Stimulated activated CD8-positive, alpha-beta memory T cell treated with anti-CD3 and anti-CD28 coated beads, Interleukin-15, amount 100 ng/mL, for 24 hours (primary cell): ENCODE results near the gene KCTD6.

Experiments used
- DNase-seq: peaks from one replicate; pipeline ENCODE4 v3.0.0-alpha.2; 2020; ENCODE audit warnings: low read depth

Gene KCTD6

GRCh38 chr3:58485801-58486435 is 6.0 kb upstream of the KCTD6 start:
- no peak for DNase-seq

DNA sequence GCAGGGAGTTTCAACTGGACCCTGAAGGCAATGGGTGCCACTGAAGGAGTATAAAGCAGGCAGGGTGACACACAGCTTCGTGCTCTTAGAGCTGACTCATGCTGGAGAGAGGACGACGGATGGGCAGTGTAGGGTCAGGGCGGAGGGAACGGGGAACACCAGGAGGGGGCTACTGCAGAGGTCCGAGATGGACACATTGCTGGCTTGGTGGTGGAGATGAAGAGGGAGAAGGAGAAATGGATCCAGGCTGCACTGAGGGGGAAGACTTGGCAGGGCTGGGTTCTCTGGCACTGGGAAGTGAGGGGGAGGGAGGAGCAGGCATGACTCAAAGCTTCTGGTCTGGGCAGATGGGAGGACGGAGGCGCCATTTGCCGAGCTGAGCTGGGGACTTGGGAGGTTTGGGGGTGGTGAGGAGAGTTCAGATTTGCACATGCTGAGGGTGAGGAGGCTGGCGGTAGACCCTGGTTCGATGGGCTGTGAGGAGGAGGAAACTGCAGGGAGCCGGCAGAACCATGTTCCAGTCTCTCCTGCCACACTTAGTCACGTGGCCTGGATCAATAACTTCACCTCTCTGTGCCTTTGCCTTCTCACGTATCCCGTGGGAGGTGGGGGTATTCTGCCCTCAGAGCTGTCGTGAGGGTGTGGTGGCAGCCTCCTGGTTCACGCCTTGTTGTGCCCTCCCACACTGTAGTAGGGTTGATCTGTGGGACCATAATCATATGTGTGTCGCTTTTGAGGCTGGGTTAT is 4.6 kb upstream of the KCTD6 start:
- no peak for DNase-seq

- DNase-seq: no peak
Observed at GRCh38 chr3:58488967-58489366, 2.9 kb upstream of the KCTD6 start.

- no peak for DNase-seq
Observed at GRCh38 chr3:58490860-58491501, 915 bp upstream of the KCTD6 start.

- DNase-seq: no peak
Observed at GRCh38 chr3:58492494-58492905, 604 bp downstream of the KCTD6 start.

DNA sequence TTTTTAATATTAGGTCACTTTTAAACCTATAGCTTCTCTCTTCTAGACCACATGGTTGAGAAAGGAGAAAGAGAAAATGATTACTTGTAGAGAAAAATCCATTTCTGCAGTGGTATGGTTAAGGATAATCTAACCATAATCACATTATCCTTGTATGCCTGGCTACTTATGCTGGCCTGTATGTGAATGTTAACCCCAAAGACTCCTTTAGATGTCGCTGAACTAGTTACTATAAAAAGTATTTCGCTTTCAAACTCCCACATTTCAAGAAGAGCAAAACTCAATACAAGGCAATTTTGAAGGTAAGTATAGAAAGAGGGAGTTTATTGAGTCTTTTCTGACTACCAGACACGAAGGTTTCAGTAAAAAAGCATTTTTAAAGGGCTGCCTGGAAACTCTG is 2.2 kb downstream of the KCTD6 start:
- no peak for DNase-seq

DNA sequence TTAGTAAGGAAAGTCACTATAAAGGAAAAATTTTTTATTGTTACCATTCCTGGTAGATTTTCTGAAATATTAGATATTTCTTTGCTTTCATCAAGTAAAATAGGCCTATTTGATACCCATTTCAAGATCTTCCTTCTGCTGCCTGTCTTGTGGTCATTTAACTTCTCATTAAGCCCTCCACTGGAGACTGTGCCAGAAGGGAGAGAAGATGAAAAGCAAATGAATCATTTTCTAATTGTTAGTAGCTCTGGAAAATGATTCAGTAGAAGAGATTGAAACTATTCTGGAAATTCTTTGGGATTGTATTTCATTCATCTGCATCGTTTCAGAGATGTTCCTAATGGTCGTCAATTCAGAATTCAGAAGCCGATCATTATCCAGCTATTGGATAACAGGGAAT is 3.2 kb downstream of the KCTD6 start:
- no peak for DNase-seq

DNA sequence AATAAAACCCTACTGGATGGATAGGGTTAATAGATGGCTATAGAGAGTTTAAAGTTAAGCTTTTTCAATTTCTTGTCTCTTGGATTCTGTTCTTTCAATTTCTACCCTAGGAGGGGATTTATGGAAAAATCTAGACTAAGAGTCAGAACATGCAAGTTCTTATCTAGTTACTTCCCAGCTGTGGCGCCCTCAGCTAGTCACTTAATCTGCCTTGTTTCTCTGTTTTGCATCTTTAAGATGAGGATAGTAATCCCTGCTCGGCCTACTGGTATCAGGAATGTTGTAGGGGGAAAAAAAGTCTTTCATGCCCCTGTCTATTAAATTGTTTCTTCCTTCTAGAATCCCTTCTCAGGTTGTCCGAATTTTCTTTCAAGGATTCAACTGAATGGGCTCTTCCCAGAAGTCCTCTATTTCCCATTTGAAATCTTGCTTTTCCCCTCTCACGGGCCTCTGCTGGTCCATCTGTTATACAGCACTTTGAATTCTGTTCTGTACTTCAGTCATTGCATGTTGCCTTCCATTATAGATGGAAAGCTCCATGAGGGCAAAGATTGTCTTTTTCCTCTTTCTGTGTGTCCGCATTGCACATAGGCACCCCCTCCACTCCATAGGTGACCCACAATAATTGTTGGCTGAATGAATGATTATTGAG is 4.4 kb downstream of the KCTD6 start:
- DNase-seq: no peak

- DNase-seq: no peak
Observed at GRCh38 chr3:58497097-58497496, 5.2 kb downstream of the KCTD6 start.

- no peak for DNase-seq
Observed at GRCh38 chr3:58502872-58503271, 11.0 kb downstream of the KCTD6 start.

- DNase-seq: no peak
Observed at GRCh38 chr3:58507356-58508078, 15.6 kb downstream of the KCTD6 start.

DNA sequence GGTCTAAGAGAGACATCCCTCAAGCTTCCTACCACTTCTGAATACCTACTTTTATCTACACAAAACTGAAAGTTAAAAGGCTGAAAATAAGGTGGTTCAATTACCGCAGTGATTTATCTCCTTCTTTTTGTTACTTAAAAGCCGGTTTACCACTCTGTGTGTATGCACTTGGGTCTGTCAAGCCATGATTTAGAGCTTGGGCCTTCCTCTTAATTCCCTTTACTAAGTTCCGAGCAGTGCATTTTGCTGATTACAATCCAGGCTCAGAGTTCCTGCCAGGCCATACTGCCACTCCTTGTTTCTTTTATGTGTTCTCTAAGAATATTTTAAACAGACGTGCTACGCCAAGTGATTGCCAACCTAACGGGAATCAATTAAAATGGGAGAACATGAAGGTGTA is 16.5 kb downstream of the KCTD6 start:
- DNase-seq: no peak

GRCh38 chr3:58514405-58514804 is 22.5 kb downstream of the KCTD6 start:
- no peak for DNase-seq

DNA sequence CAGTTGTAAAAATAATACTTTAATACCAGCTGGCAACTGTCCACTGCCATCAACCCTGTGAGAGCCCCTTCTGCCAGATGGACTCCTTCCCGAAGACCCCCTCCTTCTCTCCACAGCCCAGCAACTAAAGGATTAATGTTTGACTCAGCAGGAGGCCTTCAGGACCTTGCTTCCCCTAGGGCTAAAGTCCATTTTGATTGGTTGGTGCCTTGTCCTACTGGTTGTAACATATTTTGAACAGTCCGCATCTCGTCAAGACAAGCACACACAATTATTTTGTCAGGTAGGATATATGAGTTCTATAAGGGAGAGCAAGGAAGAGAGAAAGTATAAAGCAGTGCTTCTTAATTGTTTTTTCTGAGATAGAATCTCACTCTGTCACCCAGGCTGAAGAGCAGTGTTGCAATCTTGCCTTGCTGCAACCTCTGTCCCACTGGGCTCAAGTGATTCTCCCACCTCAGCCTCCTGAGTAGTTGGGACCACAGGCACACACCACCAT is 26.4 kb downstream of the KCTD6 start:
- no peak for DNase-seq

DNA sequence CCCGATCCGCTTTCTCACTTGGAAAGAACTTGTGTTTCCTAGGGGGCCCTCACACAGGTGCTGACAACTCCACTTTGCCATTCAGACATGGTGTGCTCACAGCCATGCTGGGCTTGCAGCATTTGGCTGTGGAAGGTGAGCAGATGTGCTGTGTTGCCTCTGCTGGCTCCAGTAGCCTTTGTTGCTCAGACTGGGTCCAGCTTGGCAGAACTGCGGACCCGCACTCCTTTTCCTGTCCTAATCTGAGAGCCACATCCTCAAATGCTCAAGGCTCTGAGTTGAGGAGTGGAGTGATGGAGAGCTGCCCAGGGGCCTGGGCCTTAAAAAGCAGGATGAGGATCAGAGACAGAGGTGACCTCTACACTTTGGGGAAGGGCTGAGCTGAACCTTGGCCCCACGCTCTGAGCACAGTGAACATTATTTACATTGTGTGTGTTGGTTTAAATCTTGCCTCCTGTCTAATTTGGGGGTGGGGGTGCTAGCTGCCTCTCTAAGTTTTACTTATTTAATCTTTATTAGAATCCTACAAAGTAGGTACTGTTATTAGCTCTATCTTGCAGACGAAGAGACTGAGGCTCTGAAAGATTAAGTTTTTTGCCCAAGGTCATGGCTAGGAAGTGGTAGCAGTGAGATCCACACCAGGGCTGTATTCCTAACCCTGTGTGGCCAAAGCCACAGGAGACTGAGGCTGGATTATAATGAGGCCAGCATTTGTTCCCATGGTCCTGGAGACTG is 27.9 kb downstream of the KCTD6 start:
- no peak for DNase-seq

- DNase-seq: no peak
Observed at GRCh38 chr3:58520403-58521335, 28.8 kb downstream of the KCTD6 start.

DNA sequence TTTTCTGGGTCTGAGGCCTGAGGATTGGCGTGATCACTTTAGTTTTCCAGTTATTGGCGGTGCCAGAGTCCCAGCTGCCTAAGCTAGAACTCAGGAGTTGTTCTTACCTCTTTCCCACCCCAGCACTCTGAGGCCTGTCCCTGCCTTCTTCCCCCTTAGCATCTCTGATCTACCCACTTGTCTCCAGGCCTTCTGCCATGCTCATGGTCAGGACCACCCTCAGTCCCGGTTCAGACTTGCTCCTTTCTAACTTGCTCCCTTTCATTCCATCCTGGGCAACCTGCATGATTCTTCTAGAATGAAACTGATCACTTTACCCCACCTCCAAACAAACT is 29.4 kb downstream of the KCTD6 start:
- no peak for DNase-seq

DNA sequence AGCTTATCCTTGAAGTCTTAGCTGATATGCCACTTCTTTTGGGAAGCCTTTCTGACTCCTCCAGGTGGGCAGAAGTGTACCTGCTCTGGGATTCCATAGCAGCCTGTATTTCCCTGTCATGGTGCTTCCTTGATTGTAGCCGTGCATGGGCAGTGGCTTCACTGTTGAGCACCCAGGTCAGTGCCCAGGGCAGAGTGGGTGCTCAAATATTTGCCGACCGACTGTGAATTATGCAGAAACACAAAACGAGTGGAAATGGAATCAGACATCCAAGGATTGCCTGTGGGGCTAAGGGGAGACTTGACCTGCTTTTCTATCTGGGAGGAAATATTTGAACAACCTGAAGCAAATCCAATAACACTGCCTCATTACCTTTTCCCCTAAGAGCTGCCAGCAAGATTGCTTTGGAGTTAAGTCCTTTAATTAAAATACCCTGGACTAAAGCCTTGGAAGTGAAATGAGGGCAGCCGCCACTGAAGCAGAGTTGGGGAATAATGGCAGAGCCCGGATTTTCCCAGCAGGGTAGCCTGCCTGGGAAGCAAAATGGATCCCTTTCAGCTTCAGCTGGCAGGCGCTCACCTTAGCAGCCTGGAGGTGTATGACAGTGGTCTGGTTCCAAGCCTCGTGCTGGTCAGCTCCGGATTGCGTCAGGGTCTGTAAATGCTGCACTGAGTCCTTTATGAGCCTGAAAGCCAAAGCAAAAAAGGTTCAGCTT is 30.2 kb downstream of the KCTD6 start:
- no peak for DNase-seq

GRCh38 chr3:58522759-58523425 is 31.0 kb downstream of the KCTD6 start:
- DNase-seq: no peak
